CD4-positive, alpha-beta T cell treated with Interleukin-6 for 4 hours (primary cell): ENCODE data around the gene CST1.
"Not testable (repeated sequence)": the region's sequence is repeated elsewhere in the genome, so short reads cannot be mapped to it uniquely, and the experiment has no call there.

Experiments used
- DNase-seq: peaks from one replicate; pipeline ENCODE4 v3.0.0-alpha.2; 2020; ENCODE audit warnings: mixed read lengths

CST1 gene, protein sequence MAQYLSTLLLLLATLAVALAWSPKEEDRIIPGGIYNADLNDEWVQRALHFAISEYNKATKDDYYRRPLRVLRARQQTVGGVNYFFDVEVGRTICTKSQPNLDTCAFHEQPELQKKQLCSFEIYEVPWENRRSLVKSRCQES

GRCh38 chr20:23750786-23751185 lies at the start of gene CST1:
Gene CST1, minus strand, starts transcription at chr20:23750935. Its CDS starts 69 bp downstream, at chr20:23750866.
- DNase-seq = not testable (repeated sequence)

DNA sequence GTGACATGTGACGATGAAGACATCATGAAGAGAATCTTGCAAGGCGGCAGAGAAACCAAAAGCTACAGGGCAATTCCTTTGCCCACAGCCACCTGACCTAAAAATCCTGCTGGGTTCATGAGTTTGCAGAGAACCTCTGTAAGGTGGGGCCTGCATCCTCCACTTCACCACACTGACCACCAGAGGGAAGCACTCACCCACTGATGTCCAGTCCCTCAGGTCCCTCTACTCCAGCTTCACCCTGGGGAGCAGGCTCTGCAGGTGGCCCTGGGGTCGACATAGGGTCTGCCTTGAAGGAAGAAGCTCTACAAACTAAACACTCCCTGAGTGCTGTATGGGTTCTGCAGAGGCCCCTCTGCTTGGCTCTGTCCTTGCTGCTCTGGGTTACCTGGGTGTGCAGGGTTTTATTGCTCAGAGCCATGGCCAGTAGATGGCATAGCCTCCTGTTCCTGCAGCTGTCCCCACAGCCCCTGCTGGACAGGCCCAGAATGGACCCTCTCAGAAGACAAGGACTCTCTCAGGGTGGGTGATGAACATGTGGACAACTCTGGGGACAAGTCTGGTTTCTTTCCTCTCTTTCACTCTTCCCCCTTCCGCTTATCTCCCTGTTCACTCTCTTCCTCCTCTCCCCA lies 48.6 kb upstream of the CST1 start:
- not testable (repeated sequence) for DNase-seq

DNA sequence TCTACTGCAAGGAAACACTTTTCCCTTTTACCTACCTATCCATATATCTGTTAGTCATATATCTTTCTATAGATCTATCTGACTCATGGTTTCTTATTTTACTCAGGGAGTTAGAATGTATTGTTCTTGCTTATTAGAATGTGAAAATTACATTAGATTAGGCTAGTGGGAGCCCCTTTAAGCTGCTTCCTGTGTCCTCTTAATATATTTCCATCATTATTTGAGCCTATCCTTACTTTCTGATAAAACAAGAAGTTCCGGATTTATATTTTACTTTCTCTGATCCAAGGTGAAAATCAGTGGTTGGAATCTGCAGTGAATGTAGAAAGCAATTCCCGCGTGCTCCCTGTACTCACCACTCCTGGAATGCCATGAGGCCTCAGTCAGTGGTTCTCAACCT lies 44.8 kb upstream of the CST1 start:
- no peak for DNase-seq

- DNase-seq = no peak
Observed at GRCh38 chr20:23794841-23795240, 44.1 kb upstream of the CST1 start.

GRCh38 chr20:23794065-23794464 lies 43.3 kb upstream of the CST1 start:
- DNase-seq = no peak

GRCh38 chr20:23783447-23783846 lies 32.7 kb upstream of the CST1 start:
- DNase-seq = no peak

GRCh38 chr20:23782366-23782983 lies 31.7 kb upstream of the CST1 start:
- DNase-seq = no peak

- not testable (repeated sequence) for DNase-seq
Observed at GRCh38 chr20:23778676-23779075, 27.9 kb upstream of the CST1 start.

DNA sequence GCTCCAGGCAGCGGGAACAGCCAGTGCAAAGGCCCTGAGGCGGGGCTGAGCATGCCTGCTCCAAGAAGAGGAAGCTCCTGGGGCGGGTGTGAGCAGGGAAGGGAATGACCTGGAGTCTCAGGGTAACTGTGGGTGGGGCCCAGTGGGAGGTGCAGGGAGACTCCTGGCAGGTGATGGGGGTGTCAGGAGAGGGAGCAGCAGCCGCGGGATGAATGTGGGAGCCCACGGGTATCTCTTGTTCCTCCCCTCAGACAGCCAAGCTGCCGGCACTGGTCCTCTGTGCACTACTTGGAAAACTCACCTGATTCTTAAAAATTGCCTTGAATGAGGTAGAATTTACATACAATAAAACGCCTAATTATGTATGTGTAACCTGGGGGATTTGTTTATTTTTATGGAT lies 26.6 kb upstream of the CST1 start:
- DNase-seq = not testable (repeated sequence)

- DNase-seq = no peak
Observed at GRCh38 chr20:23776067-23776771, 25.5 kb upstream of the CST1 start.

DNA sequence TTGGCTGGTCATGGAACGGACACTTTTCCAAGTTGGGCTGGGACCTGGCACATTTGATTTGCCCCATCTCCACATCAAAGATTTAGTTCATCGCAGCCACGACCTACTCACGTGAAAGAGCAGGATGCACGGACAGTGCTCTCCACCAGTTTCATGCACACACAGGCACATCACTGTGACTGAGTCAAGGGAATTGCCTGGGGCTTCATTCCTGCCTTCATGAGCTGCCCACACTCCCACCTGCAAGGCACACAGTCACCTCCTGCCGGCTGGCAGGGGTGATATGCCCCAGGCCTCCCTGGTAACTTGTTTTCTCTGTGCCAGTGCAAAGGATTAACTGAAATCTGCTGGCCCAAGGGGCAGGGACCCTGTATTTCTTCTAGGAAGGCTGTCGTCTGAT lies 23.3 kb upstream of the CST1 start:
- DNase-seq = no peak

- no peak for DNase-seq
Observed at GRCh38 chr20:23773579-23773978, 22.8 kb upstream of the CST1 start.

DNA sequence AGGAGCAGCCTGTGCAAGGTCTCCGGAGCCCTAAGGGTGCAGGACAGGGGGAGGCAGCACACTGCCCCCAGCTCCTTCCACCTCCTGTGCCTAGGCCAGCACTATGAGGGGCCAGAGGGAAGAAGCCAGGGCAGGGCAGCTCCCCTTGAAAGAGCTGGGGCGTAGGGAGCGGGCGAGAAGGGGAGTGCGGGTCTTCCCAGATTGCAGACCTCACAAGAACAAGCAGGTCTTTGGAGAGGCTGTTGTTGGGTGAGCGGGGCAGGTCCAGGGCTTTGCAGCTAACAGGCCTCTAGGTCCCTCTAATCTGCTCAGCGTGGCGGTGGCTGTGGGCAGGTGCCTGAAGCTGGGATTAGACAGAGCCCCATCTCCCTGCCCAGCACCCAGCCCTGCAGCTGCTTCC lies 22.4 kb upstream of the CST1 start:
- DNase-seq = no peak

DNA sequence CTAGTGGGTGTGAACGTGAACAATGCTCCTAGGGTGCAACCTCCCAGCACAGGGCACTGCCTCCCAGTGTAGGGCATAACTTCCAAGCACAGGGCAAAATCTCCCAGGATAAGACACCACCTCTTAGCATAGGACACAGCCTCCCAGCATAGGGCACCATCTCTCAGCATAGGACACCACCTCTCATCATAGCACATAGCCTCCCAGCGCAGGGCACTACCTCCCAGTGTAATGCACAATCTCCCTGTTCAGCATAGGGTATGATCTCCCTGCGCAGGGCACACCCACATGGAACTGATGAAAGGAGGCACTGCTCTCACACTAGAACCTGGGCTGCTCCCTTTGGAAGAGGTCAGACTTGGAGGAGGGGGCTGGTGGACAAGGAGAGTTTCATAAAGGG lies 21.3 kb upstream of the CST1 start:
- DNase-seq = no peak

GRCh38 chr20:23770384-23770783 lies 19.6 kb upstream of the CST1 start:
- no peak for DNase-seq

- not testable (repeated sequence) for DNase-seq
Observed at GRCh38 chr20:23768520-23768919, 17.8 kb upstream of the CST1 start.

DNA sequence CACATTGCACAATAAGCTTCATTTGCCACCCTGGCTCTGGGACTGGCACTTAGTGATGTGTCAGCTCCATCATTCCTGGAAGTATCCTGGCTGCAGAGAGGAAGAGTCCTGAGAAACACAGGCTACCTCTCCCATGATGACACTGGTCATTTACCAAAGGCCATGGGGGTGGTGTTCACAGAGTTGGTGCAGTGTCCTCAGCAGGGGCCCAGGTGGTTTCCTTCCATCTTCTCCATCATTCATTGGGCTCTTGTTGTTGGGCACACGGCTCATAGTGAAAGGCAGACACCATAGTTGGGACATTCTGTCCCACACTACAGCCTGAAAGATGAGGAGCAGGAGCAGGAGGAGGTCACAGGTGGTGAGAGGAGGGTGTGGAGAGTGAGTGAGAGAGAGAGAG lies 15.8 kb upstream of the CST1 start:
- DNase-seq = no peak

- DNase-seq = no peak
Observed at GRCh38 chr20:23765578-23765977, 14.8 kb upstream of the CST1 start.

GRCh38 chr20:23764630-23765029 lies 13.9 kb upstream of the CST1 start:
- not testable (repeated sequence) for DNase-seq

- DNase-seq = no peak
Observed at GRCh38 chr20:23763345-23763744, 12.6 kb upstream of the CST1 start.

DNA sequence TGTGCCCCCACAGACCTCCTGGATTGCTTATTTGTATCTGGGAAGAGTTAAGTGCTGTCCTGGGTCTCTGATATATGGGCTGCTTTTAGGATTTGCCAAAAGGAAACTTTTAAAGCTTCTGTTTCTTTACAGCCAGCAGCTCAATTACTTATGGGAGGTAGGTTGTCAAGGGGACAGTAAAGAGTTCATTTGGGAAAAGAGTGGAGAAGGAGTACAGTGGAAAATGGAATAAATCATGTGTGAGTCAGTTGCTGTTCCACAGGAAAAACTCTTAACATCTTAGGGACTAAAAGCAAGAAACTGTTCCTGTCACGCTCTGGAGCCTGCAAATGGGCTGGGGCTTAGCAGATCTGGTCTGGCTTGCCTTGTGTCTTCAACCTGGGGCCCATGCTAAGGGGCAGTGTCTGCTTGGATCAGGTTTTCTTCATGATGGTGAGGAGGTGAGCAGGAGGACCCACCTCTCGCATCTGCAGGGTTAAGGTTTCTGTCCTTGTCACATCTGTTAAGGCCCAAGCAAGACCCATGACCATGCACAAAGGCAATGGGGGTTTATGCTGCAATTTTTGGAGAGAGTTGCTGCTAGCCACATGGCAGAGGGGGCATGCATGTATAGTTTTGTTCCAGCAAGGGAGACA lies 8.7 kb upstream of the CST1 start:
- DNase-seq = no peak

DNA sequence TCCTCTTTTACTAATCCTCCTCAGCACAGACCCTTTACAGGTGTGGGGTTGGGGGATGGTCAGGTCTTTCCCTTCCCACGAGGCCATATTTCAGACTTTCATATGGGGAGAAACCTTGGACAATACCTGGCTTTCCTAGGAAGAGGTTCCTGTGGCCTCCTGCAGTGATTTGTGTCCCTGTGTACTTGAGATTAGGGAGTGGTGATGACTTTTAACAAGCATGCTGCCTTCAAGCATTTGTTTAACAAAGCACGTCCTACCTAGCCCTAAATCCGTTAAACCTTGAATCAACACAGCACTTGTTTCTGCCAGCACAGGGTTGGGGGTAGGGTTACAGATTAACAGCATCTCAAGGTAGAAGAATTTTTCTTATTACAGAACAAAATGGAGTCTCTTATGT lies 6.1 kb upstream of the CST1 start:
- DNase-seq = not testable (repeated sequence)

GRCh38 chr20:23755131-23755611 lies 4.4 kb upstream of the CST1 start:
- not testable (repeated sequence) for DNase-seq
